PFSK-1 (cell line): Measurements from ENCODE around the gene GTF2H4.

Source experiments
- POLR2AphosphoS5 ChIP-seq: IDR thresholded peaks from 2 replicates; pipeline ENCODE4 v1.6.1; 2012; ENCODE audit warnings: low read depth, mild to moderate bottlenecking, control low read depth, low read length, moderate library complexity
- REST ChIP-seq, 2 experiments: IDR thresholded peaks; 2 replicates each; pipeline versions ENCODE4 v1.6.1 to v1.8.0; 2011 to 2012; ENCODE audit warnings: low read depth in 2 of 2, low read length in 2 of 2, control low read depth in 1 of 2, inconsistent platforms in 1 of 2, mild to moderate bottlenecking in 1 of 2, moderate library complexity in 1 of 2; ENCODE audit not compliant: insufficient read depth in 1 of 2

DNA sequence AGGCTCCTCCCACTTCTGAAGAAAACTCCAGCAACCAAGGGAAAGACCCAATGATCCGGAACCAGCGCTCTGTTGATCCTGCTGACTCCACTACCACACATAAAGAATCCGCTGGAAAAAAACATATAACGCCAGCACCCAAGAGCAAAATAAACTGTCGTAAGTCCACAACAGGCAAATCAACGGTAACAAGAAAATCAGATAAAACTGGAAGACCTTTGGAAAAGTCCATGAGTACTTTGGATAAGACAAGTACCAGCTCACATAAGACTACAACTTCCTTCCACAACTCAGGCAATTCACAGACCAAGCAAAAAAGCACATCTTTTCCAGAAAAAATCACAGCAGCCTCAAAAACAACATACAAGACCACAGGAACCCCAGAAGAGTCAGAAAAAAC lies 40.8 kb downstream of the GTF2H4 start:
- TF ChIP-seq REST (IDR thresholded peaks at IDR 0.05; ENCODE audit: insufficient read depth in 1 of 2, low read depth in 2 of 2, low read length in 2 of 2) = no peak
- no peak for TF ChIP-seq POLR2AphosphoS5
